Aortic smooth muscle cell (primary cell): Measurements from ENCODE around the gene SNX3. TPM values are rescaled to one million over a fixed set of nuclear protein-coding genes. Genes with fewer than 3 reads are reported as not detected.

Experiments used
- total RNA-seq: library from RNA; depleted of rRNA; stranded (reverse); fragments of >200 nt; gene quantifications from 2 replicates; pipeline ENCODE4 v1.2.3, GENCODE V29; 2014

The SNX3 gene
- total RNA-seq: 164 and 176 TPM in 2 replicates

GRCh38 chr6:108260809-108261569 lies at the start of gene SNX3:
TSS of gene SNX3 (minus strand) at chr6:108261040. CDS start at chr6:108260921, 119 bp downstream.

GRCh38 chr6:108294727-108295625 lies 34.1 kb upstream of the SNX3 start, which contains the start of gene AFG1L:
TSS of gene AFG1L (plus strand) at chr6:108295054. CDS start at chr6:108295080, 26 bp downstream.

GRCh38 chr6:108165714-108166663 lies 94.9 kb downstream of the SNX3 start, which contains the start of gene NR2E1:
TSS of gene NR2E1 (plus strand) at chr6:108166022. CDS start at chr6:108166766, 744 bp downstream.

Other genes with a start within 250 kb of the SNX3 start
- gene OSTM1, start 186.3 kb downstream of the SNX3 start, total RNA-seq: 55.8 and 60.0 TPM in 2 replicates
- not detected in 2 replicates for gene NR2E1, start 95.0 kb downstream of the SNX3 start, total RNA-seq
- 4.0 and 4.8 TPM in 2 replicates for gene AFG1L, start 34.0 kb upstream of the SNX3 start, total RNA-seq